HCT116 (cell line): ENCODE results near the gene TPP1.

Source experiments
- SIN3A ChIP-seq: IDR thresholded peaks from 2 replicates; pipeline ENCODE4 v1.6.1; 2012; ENCODE audit warnings: low read depth
- TCF7L2 ChIP-seq: IDR thresholded peaks from 2 replicates; pipeline ENCODE4 v1.7.0; 2011; ENCODE audit warnings: borderline replicate concordance, inconsistent platforms; ENCODE audit not compliant: insufficient read depth, insufficient read length; ENCODE audit errors: extremely low read depth
- ZNF274 ChIP-seq: fragments of 200-500 bp; sonication (Bioruptor generic); IDR thresholded peaks from 2 replicates; pipeline ENCODE4 v1.6.1; 2014; ENCODE audit warnings: mild to moderate bottlenecking, low read depth, low read length, inconsistent platforms
- TF ChIP-seq, protein P1 (sequence below), 3 experiments: fragments of 200-600 bp in 1 of 3; sonication (generic) in 1 of 3; IDR thresholded peaks in 2 of 3; conservative IDR thresholded peaks in 1 of 3; 2 replicates each; pipeline ENCODE4 v1.5.1; 2012 to 2017; ENCODE audit warnings: low read depth in 2 of 3, low read length in 2 of 3, antibody characterized with exemption in 1 of 3, borderline replicate concordance in 1 of 3, control low read depth in 1 of 3, mild to moderate bottlenecking in 1 of 3, mixed read lengths in 1 of 3, mixed run types in 1 of 3, moderate library complexity in 1 of 3; ENCODE audit not compliant: insufficient read depth in 1 of 3

DNA sequence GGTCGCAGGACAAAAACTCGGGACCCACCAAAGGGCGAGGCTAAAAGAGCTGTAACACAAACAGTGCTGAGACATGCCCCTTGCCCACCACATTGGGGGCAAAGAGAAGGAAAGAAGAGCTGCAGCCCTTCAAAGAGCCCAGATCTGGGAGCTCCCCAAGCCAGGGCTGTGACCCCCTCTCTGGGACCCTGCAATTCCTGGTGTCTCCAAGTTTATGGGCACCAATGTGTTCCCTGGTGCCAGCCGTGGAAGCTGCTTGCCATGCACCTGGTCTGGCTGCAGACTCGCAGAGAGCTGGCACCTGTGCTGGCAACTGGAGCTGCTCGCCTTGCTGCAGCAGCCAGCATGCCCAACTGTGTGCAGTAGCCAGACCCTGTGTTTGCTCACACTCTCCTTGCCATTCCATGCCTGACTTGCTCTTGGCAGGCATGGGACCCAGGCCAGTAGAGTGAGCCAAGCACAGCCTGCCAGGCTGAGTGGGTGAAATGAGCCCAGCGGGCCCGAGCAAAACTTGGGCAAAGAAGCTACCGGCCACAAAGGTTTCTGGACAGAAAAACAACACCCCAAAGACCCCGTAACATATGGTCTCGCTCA is 31.8 kb downstream of the TPP1 start:
- TF ChIP-seq TCF7L2, result no peak
- TF ChIP-seq, protein P1, sequence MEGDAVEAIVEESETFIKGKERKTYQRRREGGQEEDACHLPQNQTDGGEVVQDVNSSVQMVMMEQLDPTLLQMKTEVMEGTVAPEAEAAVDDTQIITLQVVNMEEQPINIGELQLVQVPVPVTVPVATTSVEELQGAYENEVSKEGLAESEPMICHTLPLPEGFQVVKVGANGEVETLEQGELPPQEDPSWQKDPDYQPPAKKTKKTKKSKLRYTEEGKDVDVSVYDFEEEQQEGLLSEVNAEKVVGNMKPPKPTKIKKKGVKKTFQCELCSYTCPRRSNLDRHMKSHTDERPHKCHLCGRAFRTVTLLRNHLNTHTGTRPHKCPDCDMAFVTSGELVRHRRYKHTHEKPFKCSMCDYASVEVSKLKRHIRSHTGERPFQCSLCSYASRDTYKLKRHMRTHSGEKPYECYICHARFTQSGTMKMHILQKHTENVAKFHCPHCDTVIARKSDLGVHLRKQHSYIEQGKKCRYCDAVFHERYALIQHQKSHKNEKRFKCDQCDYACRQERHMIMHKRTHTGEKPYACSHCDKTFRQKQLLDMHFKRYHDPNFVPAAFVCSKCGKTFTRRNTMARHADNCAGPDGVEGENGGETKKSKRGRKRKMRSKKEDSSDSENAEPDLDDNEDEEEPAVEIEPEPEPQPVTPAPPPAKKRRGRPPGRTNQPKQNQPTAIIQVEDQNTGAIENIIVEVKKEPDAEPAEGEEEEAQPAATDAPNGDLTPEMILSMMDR (IDR thresholded peaks at IDR 0.05 in 2 of 3, conservative IDR thresholded peaks at IDR 0.05 in 1 of 3; ENCODE audit: borderline replicate concordance in 1 of 3, insufficient read depth in 1 of 3, low read depth in 2 of 3, low read length in 2 of 3), result no peak
- TF ChIP-seq SIN3A, result no peak
- TF ChIP-seq ZNF274, result no peak
